HG02571 (cell line): ENCODE measurements around the gene DMTF1.

ENCODE experiments used
- ATAC-seq: cut with Tn5 transposase; IDR thresholded peaks from one replicate; pipeline ENCODE4 v1.9.1; 2021; ENCODE audit warnings: mild to moderate bottlenecking, moderate library complexity; ENCODE audit not compliant: unreplicated experiment

Gene DMTF1

GRCh38 chr7:87144173-87144657 is 8.0 kb upstream of the DMTF1 start:
- peak; percentile 92 for ATAC-seq

GRCh38 chr7:87146740-87147386 is 5.4 kb upstream of the DMTF1 start:
- no peak for ATAC-seq

DNA sequence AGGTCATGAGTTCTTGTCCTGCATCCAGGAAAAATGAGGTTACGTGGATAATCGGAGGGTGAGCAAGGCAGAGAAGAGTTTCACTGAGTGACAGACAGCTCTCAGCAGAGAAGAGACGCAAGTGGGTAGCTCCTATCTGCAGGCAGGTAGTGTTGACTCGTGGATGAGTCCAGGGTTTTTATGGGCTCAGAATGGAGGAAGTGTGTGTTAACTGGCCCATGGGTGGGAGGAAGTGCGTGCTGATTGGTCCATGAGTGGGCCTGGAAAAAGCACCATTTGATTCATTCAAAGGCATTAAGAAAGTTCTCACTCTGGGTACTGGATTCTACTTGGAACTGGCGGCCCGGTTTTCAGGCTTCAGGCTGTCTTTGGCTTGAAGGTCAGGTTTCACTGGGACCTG is 4.8 kb upstream of the DMTF1 start:
- ATAC-seq: no peak

DNA sequence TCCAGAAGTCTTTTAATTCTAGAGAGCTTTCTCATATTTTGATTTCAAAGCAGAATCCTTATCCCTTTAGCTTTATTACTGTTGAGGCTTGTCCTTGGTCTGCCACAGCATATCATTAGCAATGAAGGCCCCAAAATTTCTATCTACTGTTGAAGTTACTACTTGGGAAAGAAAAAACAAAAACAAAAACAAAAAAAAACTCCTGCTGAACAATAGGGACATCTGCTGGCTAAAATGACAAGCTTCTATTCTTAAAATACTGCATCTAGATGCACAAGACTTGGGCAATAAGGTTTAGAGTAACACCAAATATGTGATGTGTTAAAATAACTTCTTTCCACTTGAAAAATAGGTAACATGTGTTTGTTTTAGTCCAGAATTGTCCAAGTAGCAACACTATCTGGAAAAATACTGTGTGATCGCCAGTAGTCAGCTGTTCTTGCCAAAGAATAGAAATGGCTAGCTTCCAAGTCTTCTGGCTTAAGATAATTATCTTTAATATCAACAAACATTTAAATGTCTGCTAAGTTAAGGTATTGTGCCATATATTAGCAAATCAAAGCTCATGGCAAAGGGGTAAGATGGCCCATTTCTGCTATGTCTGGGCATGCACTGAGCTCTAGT is 3.8 kb upstream of the DMTF1 start:
- no peak for ATAC-seq

- no peak for ATAC-seq
Measured at GRCh38 chr7:87151002-87151728, 1.1 kb upstream of the DMTF1 start.

DNA sequence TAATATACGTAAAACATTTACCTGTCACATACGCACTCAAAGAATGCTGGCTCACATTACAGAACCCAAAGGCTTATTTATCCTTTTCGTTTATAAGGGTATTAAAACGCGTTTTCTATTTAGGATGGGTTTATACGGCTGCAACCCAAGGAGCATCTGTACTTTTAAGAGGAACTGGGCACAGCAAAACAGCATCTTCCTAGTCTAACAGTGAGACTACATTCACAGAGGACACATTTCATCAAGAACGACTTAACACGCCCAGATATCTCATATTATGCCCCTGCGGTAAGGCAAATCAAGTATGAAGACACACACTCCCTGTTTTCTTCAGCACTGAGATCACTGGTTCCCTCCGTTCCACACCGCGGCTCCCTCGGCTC is 533 bp upstream of the DMTF1 start:
- peak; percentile 24 for ATAC-seq

GRCh38 chr7:87152897-87153641 is 816 bp downstream of the DMTF1 start:
- ATAC-seq: peak; percentile 24

DNA sequence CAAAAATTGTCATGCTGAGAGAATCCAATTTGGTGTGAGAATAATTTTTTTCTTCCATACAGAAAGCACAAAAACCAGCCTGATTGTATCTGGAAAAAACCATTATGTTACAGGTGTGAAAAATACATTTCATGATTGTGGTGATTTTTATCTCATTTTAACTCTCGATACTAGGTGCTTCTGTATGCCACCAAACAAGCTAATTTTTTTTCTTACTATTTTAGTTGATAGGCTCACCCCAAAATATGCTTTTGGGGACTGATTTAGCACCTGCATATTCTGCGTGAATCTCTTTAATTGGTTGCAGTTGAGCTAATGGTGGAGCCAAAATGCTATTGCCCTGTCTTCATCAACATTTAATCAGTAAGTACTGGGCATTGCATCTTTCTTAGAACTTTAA is 1.9 kb downstream of the DMTF1 start:
- ATAC-seq: no peak

DNA sequence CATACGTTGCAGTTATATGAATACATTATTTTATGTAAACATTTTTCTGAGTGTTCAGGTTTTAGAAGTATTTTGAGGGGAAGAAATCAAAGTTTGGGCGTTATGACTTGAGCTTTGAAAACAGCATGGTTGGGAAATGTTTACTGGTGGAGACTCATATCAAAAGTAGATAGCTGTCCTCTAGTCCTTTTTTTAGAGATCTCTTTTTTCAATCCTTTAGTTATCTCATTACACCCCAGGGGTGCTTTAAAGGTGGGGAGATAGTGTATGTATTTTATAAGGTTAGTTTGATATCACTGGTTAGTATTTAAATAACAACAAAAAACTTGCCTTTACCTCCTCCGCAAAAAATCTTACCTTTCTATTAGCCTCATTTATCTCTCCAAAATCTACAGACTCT is 2.3 kb downstream of the DMTF1 start:
- no peak for ATAC-seq

- ATAC-seq: no peak
Measured at GRCh38 chr7:87155788-87156187, 3.5 kb downstream of the DMTF1 start.

GRCh38 chr7:87156709-87157108 is 4.5 kb downstream of the DMTF1 start:
- no peak for ATAC-seq

DNA sequence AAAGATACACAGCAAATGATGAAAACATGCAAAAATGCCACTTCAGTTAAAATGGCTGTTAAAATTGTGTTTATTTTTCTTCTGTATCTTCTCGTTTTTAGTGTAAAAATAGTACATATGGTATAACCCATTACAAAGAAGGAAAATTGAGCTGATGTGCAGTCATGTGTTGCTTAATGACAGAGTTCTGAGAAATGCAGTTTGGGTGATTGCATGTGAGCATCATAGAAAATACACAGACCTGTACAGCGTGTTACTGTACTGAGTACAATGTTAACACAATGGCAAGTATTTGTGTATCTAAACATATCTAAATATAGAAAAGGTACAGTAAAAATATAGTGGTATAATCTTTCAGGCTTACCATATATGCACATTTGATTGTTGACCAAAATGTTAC is 7.3 kb downstream of the DMTF1 start:
- no peak for ATAC-seq

DNA sequence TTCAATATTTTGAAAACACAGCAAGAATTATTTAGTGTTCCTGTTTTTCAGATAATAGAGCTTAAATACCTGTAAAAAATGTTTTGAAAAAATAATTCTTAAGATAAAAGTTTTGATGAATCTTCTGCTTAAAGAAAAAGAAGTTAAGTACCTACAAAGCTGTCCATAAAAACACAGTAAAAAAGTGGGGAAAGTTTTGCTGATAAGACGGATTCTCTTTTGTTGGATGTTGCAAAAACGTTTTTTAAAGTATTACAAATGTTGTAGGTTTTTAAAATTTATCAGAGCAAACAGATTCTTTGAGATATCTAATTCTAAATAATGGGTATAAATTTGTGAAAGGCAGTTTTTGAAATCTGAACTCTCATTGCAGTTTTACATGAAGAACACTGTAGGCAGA is 12.2 kb downstream of the DMTF1 start:
- ATAC-seq: no peak

GRCh38 chr7:87170828-87171227 is 18.6 kb downstream of the DMTF1 start:
- no peak for ATAC-seq

DNA sequence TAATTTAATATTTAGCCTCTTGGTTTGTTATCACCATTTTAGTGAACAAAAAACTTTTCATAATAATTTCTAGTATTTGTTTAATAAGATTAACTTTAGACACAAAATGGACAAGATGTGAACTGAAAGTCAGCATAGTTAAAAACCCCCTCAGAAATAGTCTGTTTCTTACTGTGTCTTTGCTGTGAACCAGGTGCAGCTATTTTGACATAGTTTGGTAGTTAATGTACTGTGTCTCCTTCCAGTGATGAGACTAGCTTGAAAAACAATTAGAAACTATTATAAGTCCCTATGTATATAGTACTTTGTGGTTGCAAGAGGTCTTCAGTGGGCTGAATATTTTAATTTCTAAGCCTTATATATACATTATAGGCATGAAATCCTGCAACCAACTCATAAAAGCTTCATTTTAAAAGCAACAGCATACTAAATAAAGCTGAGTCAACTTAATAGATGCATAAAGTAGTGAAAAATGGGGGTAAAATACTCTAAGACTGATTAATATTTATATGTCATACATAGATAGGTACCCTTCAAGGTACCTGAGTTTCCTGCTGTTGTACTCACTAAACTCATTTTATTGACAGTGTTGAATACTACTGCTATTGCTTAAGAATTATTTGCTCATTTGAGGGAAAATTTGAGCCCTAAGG is 19.2 kb downstream of the DMTF1 start:
- ATAC-seq: no peak

DNA sequence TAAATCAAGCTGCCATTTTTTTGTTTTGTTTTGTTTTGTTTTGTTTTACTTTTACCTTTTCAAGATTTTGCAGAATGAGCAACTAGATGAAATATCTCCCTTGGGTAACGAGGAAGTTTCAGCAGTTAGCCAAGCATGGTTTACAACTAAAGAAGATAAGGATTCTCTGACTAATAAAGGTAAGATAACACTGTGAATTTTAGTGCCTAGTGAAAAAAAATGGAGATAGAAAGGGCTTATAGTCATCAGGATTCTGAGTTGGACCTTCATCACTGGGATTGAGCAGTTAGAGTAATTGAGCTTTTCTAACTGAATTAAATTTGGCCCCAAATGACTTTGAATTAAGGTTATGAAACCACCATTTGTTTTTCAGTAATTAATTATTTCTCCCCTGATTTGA is 21.2 kb downstream of the DMTF1 start:
- ATAC-seq: no peak

GRCh38 chr7:87178320-87178719 is 26.1 kb downstream of the DMTF1 start:
- no peak for ATAC-seq

- ATAC-seq: no peak
Measured at GRCh38 chr7:87179180-87179579, 26.9 kb downstream of the DMTF1 start.

GRCh38 chr7:87187120-87187519 is 34.9 kb downstream of the DMTF1 start:
- no peak for ATAC-seq

DNA sequence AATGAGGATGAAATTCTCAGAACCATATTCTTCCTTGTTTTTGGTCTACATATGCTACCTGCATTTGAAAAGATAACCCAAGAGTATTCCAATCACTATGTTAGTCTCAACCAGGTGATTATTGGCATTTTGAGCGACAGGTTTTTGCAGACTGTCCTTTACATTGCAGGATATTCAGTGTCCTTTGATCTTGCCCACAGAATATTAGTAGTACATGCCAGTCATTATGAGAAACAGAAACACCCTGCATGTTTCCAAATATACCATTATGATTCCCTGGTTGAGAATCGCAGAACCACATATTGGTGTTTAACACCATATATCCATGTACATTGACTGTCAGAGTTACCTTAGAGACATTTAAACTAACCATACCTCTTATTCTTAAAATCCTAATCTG is 36.7 kb downstream of the DMTF1 start:
- no peak for ATAC-seq

DNA sequence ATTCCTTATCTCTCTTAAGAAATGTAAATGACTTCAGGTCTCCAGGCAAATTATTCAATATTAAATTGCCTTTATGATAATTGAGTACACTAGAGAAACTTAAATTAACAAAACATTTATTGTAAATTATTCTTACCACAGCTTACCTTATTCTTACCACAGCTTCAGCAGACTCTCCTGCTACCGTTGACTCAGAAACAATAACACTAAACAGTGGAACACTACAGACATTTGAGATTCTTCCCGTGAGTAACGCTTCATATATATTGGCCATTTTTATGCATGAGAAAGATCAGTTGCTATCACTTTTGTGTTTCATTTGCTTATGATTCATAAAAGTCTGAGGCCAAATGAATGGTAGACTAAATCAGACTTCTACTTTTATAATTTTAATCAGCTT is 38.5 kb downstream of the DMTF1 start:
- ATAC-seq: no peak
